Transverse colon (tissue), 4 donors: Measurements from ENCODE around the gene THSD4. TPM values are rescaled to one million over a fixed set of nuclear protein-coding genes. Genes with fewer than 3 reads are reported as not detected.

ENCODE experiments used
- DNase-seq: peaks from one replicate; pipeline ENCODE4 v3.0.0-alpha.2; 2019
- H3K27ac ChIP-seq, 4 donors: fragments of 200-600 bp; sonication (generic); 2 replicates each; pipeline ENCODE4 v1.5.1; 2016 to 2018; ENCODE audit warnings: inconsistent platforms in 4 of 4
- H3K27me3 ChIP-seq: fragments of 200-600 bp; sonication (generic); 2 replicates; pipeline ENCODE4 v1.5.1; 2017; ENCODE audit warnings: inconsistent platforms
- H3K36me3 ChIP-seq, 4 donors: fragments of 200-600 bp; sonication (generic); 2 replicates each; pipeline ENCODE4 v1.5.1; 2017 to 2019; ENCODE audit warnings: inconsistent platforms in 4 of 4
- H3K4me1 ChIP-seq, 4 donors: fragments of 200-600 bp; sonication (generic); 2 replicates each; pipeline ENCODE4 v1.5.1; 2017 to 2020; ENCODE audit warnings: inconsistent platforms in 4 of 4
- H3K4me3 ChIP-seq, 4 donors: fragments of 200-600 bp; sonication (generic); 1 replicate in 1 of 4; 2 replicates in 3 of 4; pipeline versions ENCODE4 v1.5.1 to v1.6.1; 2017 to 2019; ENCODE audit warnings: inconsistent platforms in 4 of 4
- H3K9me3 ChIP-seq, 2 donors: fragments of 200-600 bp; sonication (generic); 2 replicates each; pipeline ENCODE4 v1.5.1; 2017 to 2019; ENCODE audit warnings: inconsistent platforms in 2 of 2
- EP300 ChIP-seq: sonication (generic); formaldehyde crosslinking; IDR thresholded peaks from one replicate; pipeline ENCODE4 v1.6.1; 2017; ENCODE audit warnings: antibody characterized with exemption, low read depth
- POLR2A ChIP-seq: fragments of 450-650 bp; IDR thresholded peaks from one replicate; pipeline ENCODE4 v1.6.1; 2016; ENCODE audit warnings: antibody characterized with exemption, mild to moderate bottlenecking, moderate library complexity
- POLR2AphosphoS5 ChIP-seq, 3 donors: sonication (generic); formaldehyde crosslinking; IDR thresholded peaks; one replicate each; pipeline ENCODE4 v1.6.1; 2016; ENCODE audit warnings: antibody characterized with exemption in 3 of 3
- WGBS, 2 donors: methylation state at CpG; one replicate each; pipeline ENCODE4 v1.1.5; 2018; ENCODE audit warnings: low coverage in 1 of 2; 5-methylcytosine and 5-hydroxymethylcytosine counted together
- in situ Hi-C, 4 donors: fragments of 200-750 bp; cut with MboI; loops; one replicate each; pipeline versions ENCODE4 v1.15.0 to v1.15.1; 2017; ENCODE audit warnings: low sequenced_read_pairs in 3 of 4, low pct_ligation_motif_present in 1 of 4, low pct_unique_long_range_greater_than_20kb in 1 of 4
- intact Hi-C: fragments of 100-400 bp; cut with DNase I; formaldehyde crosslinking; loops from one replicate; pipeline ENCODE4 v1.15.1; 2023; ENCODE audit warnings: low total_unique reads
- total RNA-seq, 4 donors: library from RNA; depleted of rRNA; stranded (reverse); fragments of >200 nt; gene quantifications; one replicate each; pipeline ENCODE4 v1.1.0, GENCODE V29; 2016
- TF ChIP-seq, protein P1 (sequence below), 5 experiments: fragments of 200-600 bp in 3 of 5; fragments of 450-650 bp in 2 of 5; sonication (generic) in 3 of 5; IDR thresholded peaks; 1 replicate in 2 of 5; 2 replicates in 3 of 5; pipeline ENCODE4 v1.5.1; 2016 to 2017; ENCODE audit warnings: antibody characterized with exemption in 5 of 5, inconsistent platforms in 3 of 5, mild to moderate bottlenecking in 2 of 5, moderate library complexity in 1 of 5

THSD4 gene
- total RNA-seq, 4 donors from 2014 or later = 13.3 to 57.2 (median 47.4) TPM

DNA sequence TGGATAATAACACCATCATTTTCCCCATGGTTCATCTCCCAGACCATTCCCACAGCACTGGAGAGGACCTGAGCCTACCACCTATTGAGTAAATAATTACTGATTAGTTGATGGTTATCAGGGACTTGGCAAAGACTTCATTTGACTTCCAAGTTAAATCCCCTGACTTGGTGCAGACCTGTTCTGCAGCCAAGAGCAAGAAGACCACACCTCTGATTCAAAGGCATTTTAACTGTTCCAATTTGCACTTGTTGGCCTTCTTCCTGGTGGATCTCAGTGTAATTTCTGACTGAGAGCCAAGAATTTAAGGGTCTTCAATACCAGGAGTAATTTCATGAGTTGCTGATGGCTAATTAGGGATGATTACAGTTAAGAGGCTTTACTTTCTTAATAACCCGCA, 24.0 kb downstream of the THSD4 start:
- Histone ChIP-seq H3K4me1 (peaks cover 0 to 9% (median 2%) of the 10 kb centered on the region in 4 donors), H3K4me3 (no peak overlapping the region), H3K36me3 (no peaks in the 10 kb centered on the region), H3K27me3 (no peaks in the 10 kb centered on the region), H3K9me3 (no peaks in the 10 kb centered on the region), H3K27ac (no peak overlapping the region)
- in situ Hi-C loops (no loop called here), intact Hi-C loops (no loop called here)
- no peak for TF ChIP-seq POLR2AphosphoS5 (IDR thresholded peaks at IDR 0.05)
- no peak for TF ChIP-seq POLR2A
- no peak for TF ChIP-seq EP300
- TF ChIP-seq, protein P1, sequence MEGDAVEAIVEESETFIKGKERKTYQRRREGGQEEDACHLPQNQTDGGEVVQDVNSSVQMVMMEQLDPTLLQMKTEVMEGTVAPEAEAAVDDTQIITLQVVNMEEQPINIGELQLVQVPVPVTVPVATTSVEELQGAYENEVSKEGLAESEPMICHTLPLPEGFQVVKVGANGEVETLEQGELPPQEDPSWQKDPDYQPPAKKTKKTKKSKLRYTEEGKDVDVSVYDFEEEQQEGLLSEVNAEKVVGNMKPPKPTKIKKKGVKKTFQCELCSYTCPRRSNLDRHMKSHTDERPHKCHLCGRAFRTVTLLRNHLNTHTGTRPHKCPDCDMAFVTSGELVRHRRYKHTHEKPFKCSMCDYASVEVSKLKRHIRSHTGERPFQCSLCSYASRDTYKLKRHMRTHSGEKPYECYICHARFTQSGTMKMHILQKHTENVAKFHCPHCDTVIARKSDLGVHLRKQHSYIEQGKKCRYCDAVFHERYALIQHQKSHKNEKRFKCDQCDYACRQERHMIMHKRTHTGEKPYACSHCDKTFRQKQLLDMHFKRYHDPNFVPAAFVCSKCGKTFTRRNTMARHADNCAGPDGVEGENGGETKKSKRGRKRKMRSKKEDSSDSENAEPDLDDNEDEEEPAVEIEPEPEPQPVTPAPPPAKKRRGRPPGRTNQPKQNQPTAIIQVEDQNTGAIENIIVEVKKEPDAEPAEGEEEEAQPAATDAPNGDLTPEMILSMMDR (IDR thresholded peaks at IDR 0.05) = no peak
- 68 to 86% methylated on average over 1 of the region's 1 CpG for WGBS, 2 donors
- DNase-seq = no peak

DNA sequence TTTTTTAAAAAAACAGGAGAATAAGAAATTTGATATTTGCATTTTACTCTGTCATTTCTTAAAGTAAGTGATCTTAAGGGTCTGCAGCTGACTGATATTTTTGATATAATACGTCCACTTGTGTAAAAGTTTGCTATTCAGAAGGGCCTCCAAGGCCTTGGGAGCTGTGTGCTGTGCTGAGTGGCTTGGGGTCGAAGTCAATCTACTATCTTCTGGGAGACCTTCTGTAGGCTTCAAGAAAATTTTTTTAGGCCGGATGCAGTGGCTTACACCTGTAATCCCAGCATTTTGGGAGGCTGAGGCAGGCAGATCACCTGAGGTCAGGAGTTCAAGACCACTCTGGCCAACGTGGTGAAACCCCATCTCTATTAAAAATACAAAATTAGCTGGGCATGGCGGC, 26.3 kb downstream of the THSD4 start:
- WGBS, 2 donors = 74 to 83% methylated on average over 3 to 5 of the region's 5 CpGs
- intact Hi-C loops (no loop called here), in situ Hi-C loops (no loop called here)
- peaks cover 0 to 14% (median 2%) of the 10 kb centered on the region in 4 donors for H3K4me1 ChIP-seq
- no peak for DNase-seq
- H3K4me3 ChIP-seq = no peak overlapping the region
- no peaks in the 10 kb centered on the region for H3K36me3 ChIP-seq
- H3K9me3 ChIP-seq = no peaks in the 10 kb centered on the region
- no peak overlapping the region for H3K27ac ChIP-seq
- no peak for TF ChIP-seq POLR2AphosphoS5 (IDR thresholded peaks at IDR 0.05)
- TF ChIP-seq POLR2A = no peak
- TF ChIP-seq, protein P1 (IDR thresholded peaks at IDR 0.05) = no peak
- TF ChIP-seq EP300 = no peak
- H3K27me3 ChIP-seq = no peaks in the 10 kb centered on the region

DNA sequence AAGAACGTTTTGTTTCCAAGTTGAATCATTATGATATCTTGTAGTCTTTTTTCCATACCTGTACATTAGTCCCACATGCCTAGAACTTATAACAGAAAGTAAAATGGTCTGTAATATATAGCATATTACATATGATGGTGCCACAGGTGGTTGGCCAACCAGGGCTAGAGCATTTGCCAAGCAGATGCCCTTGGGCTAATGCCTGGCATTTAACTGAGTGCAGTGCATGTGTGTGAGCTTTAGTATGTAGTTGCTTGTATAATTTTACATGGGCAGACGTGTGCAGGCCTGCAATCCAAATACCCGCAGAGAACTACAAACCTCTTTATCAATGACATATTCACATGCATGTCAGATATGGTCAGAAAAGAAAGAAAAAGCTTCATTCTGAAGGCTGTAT, 27.5 kb downstream of the THSD4 start:
- 78 to 81% methylated on average over 3 of the region's 3 CpGs for WGBS, 2 donors
- no peak for DNase-seq
- intact Hi-C loops = no loop called here
- H3K4me1 ChIP-seq = peaks cover 0 to 8% (median 0%) of the 10 kb centered on the region in 4 donors
- no peaks in the 10 kb centered on the region for H3K27me3 ChIP-seq
- no peak for TF ChIP-seq POLR2AphosphoS5 (IDR thresholded peaks at IDR 0.05)
- TF ChIP-seq, protein P1 (IDR thresholded peaks at IDR 0.05) = no peak
- TF ChIP-seq POLR2A = no peak
- no peak for TF ChIP-seq EP300
- H3K36me3 ChIP-seq = no peaks in the 10 kb centered on the region
- no peak overlapping the region for H3K4me3 ChIP-seq
- no peak overlapping the region for H3K27ac ChIP-seq
- in situ Hi-C loops = no loop called here
- H3K9me3 ChIP-seq = no peaks in the 10 kb centered on the region

DNA sequence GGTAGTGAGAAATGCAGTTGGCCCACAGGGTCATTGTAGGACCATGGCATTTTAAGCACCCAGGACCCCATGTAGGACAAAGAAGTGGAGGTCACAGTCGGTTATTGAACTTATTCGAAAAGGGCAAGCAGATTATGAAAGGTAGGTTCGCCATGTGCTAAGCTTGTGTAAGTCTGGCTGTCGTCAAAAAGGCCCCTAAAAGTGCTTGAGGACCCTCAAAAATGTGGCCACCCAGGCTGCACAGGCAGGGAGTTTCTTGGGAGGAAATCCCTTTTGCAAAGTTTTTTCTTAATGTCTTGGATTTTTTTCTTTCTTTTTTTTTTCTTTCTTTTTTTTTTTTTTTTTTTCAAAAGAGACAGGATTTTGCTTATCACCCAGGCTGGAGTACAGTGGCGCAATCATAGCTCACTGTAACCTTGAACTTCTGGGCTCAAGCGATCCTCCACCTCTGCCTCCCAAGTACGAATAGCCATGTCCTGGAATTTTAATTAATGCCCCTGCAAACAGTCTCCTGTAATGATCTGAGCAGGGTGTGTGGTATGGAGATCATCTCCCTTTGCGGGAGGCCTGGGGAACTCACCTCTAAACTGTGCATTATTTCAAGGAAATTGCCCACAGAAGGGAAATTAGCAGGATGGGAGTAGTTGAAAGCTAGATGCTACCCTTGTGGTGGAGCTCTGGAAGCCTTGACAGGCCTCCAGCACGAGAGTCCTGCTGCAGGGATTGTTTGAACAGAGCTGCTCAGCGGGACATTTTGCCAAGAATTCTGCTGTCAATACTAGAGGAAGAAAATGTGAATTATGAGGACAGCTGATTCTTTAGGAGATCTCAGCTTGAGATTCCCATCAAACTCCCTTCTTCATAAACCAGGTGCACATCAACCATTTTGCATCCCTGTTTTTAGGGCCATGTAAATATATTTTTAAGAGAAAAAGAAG, 28.4 kb downstream of the THSD4 start:
- Histone ChIP-seq H3K27ac (no peak overlapping the region), H3K27me3 (no peaks in the 10 kb centered on the region), H3K4me3 (no peak overlapping the region), H3K36me3 (no peaks in the 10 kb centered on the region), H3K4me1 (peaks cover 0 to 8% (median 0%) of the 10 kb centered on the region in 4 donors), H3K9me3 (no peaks in the 10 kb centered on the region)
- intact Hi-C loops = no loop called here
- DNase-seq = no peak
- in situ Hi-C loops = no loop called here
- TF ChIP-seq POLR2A (no peak), POLR2AphosphoS5 (IDR thresholded peaks at IDR 0.05) (no peak), EP300 (no peak)
- TF ChIP-seq, protein P1 (IDR thresholded peaks at IDR 0.05) = no peak
- WGBS, 2 donors = 67 to 78% methylated on average over 5 to 10 of the region's 10 CpGs
